Measurements from ENCODE around the gene SLC17A3. TPM values are rescaled to one million over a fixed set of nuclear protein-coding genes. Genes with fewer than 3 reads are reported as not detected.

Gene SLC17A3
- total RNA-seq, 1 experiment from 2014 or later: not detected

DNA sequence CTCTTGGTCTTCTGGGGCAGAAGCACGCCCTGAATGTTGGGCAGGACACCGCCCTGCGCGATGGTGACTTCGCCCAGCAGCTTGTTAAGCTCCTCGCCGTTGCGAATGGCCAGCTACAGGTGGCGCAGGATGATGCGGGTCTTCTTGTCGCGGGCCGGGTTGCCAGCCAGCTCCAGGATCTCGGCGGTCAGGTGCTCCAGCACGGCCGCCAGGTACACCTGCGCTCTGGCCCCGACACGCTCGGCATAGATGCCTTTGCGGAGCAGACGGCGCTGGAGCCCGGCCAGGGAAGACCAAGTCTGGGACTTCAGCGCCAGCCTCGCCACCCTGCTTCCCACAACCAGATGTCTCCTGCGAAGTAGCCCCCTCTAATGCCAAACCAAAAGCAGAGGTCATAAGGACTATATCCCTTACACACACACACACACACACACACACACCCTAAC, 8.0 kb upstream of the SLC17A3 start (continued):
- TF ChIP-seq, protein P1, sequence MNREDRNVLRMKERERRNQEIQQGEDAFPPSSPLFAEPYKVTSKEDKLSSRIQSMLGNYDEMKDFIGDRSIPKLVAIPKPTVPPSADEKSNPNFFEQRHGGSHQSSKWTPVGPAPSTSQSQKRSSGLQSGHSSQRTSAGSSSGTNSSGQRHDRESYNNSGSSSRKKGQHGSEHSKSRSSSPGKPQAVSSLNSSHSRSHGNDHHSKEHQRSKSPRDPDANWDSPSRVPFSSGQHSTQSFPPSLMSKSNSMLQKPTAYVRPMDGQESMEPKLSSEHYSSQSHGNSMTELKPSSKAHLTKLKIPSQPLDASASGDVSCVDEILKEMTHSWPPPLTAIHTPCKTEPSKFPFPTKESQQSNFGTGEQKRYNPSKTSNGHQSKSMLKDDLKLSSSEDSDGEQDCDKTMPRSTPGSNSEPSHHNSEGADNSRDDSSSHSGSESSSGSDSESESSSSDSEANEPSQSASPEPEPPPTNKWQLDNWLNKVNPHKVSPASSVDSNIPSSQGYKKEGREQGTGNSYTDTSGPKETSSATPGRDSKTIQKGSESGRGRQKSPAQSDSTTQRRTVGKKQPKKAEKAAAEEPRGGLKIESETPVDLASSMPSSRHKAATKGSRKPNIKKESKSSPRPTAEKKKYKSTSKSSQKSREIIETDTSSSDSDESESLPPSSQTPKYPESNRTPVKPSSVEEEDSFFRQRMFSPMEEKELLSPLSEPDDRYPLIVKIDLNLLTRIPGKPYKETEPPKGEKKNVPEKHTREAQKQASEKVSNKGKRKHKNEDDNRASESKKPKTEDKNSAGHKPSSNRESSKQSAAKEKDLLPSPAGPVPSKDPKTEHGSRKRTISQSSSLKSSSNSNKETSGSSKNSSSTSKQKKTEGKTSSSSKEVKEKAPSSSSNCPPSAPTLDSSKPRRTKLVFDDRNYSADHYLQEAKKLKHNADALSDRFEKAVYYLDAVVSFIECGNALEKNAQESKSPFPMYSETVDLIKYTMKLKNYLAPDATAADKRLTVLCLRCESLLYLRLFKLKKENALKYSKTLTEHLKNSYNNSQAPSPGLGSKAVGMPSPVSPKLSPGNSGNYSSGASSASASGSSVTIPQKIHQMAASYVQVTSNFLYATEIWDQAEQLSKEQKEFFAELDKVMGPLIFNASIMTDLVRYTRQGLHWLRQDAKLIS (CRISPR knock-in tag; IDR thresholded peaks at IDR 0.05; ENCODE audit: borderline replicate concordance): no peak
- TF ChIP-seq, protein P2, sequence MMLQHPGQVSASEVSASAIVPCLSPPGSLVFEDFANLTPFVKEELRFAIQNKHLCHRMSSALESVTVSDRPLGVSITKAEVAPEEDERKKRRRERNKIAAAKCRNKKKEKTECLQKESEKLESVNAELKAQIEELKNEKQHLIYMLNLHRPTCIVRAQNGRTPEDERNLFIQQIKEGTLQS (CRISPR knock-in tag; conservative IDR thresholded peaks at IDR 0.05): no peak
- no peak for TF ChIP-seq NR2C2 (CRISPR knock-in tag; IDR thresholded peaks at IDR 0.05)
- TF ChIP-seq TEAD4 (CRISPR knock-in tag; IDR thresholded peaks at IDR 0.05): no peak
- TF ChIP-seq, protein P3, sequence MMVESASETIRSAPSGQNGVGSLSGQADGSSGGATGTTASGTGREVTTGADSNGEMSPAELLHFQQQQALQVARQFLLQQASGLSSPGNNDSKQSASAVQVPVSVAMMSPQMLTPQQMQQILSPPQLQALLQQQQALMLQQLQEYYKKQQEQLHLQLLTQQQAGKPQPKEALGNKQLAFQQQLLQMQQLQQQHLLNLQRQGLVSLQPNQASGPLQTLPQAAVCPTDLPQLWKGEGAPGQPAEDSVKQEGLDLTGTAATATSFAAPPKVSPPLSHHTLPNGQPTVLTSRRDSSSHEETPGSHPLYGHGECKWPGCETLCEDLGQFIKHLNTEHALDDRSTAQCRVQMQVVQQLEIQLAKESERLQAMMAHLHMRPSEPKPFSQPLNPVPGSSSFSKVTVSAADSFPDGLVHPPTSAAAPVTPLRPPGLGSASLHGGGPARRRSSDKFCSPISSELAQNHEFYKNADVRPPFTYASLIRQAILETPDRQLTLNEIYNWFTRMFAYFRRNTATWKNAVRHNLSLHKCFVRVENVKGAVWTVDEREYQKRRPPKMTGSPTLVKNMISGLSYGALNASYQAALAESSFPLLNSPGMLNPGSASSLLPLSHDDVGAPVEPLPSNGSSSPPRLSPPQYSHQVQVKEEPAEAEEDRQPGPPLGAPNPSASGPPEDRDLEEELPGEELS (CRISPR knock-in tag; IDR thresholded peaks at IDR 0.05): peak; percentile 18; the same call in 1 of the 2 replicates
- TF ChIP-seq RELA (CRISPR knock-in tag; IDR thresholded peaks at IDR 0.05; ENCODE audit: borderline replicate concordance): no peak
- TF ChIP-seq, protein P4, sequence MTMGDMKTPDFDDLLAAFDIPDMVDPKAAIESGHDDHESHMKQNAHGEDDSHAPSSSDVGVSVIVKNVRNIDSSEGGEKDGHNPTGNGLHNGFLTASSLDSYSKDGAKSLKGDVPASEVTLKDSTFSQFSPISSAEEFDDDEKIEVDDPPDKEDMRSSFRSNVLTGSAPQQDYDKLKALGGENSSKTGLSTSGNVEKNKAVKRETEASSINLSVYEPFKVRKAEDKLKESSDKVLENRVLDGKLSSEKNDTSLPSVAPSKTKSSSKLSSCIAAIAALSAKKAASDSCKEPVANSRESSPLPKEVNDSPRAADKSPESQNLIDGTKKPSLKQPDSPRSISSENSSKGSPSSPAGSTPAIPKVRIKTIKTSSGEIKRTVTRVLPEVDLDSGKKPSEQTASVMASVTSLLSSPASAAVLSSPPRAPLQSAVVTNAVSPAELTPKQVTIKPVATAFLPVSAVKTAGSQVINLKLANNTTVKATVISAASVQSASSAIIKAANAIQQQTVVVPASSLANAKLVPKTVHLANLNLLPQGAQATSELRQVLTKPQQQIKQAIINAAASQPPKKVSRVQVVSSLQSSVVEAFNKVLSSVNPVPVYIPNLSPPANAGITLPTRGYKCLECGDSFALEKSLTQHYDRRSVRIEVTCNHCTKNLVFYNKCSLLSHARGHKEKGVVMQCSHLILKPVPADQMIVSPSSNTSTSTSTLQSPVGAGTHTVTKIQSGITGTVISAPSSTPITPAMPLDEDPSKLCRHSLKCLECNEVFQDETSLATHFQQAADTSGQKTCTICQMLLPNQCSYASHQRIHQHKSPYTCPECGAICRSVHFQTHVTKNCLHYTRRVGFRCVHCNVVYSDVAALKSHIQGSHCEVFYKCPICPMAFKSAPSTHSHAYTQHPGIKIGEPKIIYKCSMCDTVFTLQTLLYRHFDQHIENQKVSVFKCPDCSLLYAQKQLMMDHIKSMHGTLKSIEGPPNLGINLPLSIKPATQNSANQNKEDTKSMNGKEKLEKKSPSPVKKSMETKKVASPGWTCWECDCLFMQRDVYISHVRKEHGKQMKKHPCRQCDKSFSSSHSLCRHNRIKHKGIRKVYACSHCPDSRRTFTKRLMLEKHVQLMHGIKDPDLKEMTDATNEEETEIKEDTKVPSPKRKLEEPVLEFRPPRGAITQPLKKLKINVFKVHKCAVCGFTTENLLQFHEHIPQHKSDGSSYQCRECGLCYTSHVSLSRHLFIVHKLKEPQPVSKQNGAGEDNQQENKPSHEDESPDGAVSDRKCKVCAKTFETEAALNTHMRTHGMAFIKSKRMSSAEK (CRISPR knock-in tag; IDR thresholded peaks at IDR 0.05; ENCODE audit: borderline replicate concordance): no peak
- no peak for TF ChIP-seq ATF1 (CRISPR knock-in tag; IDR thresholded peaks at IDR 0.05)
- no peak for TF ChIP-seq TP53 (CRISPR knock-in tag; IDR thresholded peaks at IDR 0.05)
- TF ChIP-seq, protein P5, sequence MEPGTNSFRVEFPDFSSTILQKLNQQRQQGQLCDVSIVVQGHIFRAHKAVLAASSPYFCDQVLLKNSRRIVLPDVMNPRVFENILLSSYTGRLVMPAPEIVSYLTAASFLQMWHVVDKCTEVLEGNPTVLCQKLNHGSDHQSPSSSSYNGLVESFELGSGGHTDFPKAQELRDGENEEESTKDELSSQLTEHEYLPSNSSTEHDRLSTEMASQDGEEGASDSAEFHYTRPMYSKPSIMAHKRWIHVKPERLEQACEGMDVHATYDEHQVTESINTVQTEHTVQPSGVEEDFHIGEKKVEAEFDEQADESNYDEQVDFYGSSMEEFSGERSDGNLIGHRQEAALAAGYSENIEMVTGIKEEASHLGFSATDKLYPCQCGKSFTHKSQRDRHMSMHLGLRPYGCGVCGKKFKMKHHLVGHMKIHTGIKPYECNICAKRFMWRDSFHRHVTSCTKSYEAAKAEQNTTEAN (CRISPR knock-in tag; IDR thresholded peaks at IDR 0.05): peak; percentile 93
- no peak for TF ChIP-seq ELF4 (CRISPR knock-in tag; IDR thresholded peaks at IDR 0.05; ENCODE audit: low read depth)
- TF ChIP-seq, protein P6, sequence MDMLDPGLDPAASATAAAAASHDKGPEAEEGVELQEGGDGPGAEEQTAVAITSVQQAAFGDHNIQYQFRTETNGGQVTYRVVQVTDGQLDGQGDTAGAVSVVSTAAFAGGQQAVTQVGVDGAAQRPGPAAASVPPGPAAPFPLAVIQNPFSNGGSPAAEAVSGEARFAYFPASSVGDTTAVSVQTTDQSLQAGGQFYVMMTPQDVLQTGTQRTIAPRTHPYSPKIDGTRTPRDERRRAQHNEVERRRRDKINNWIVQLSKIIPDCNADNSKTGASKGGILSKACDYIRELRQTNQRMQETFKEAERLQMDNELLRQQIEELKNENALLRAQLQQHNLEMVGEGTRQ (CRISPR knock-in tag; IDR thresholded peaks at IDR 0.05): peak; percentile 55
- TF ChIP-seq, protein P7, sequence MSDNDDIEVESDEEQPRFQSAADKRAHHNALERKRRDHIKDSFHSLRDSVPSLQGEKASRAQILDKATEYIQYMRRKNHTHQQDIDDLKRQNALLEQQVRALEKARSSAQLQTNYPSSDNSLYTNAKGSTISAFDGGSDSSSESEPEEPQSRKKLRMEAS (CRISPR knock-in tag; IDR thresholded peaks at IDR 0.05): peak; percentile 78
- no peak for TF ChIP-seq GTF2I (CRISPR knock-in tag; conservative IDR thresholded peaks at IDR 0.05)
- TF ChIP-seq NFE2L1 (CRISPR knock-in tag; IDR thresholded peaks at IDR 0.05): peak; percentile 56; the same call in 1 of the 2 replicates
- no peak for TF ChIP-seq OVOL2 (CRISPR knock-in tag; IDR thresholded peaks at IDR 0.05; ENCODE audit: borderline replicate concordance)
- TF ChIP-seq ZNF219 (CRISPR knock-in tag; IDR thresholded peaks at IDR 0.05; ENCODE audit: borderline replicate concordance): no peak
- no peak; the same call in 1 of the 2 replicates for TF ChIP-seq EMX1 (CRISPR knock-in tag; IDR thresholded peaks at IDR 0.05)
- no peak for TF ChIP-seq NFYB (CRISPR knock-in tag; conservative IDR thresholded peaks at IDR 0.05; ENCODE audit: low read depth)
- TF ChIP-seq, protein P8, sequence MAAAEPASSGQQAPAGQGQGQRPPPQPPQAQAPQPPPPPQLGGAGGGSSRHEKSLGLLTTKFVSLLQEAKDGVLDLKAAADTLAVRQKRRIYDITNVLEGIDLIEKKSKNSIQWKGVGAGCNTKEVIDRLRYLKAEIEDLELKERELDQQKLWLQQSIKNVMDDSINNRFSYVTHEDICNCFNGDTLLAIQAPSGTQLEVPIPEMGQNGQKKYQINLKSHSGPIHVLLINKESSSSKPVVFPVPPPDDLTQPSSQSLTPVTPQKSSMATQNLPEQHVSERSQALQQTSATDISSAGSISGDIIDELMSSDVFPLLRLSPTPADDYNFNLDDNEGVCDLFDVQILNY (CRISPR knock-in tag; IDR thresholded peaks at IDR 0.05): no peak
- no peak for TF ChIP-seq ZNF396 (CRISPR knock-in tag; IDR thresholded peaks at IDR 0.05; ENCODE audit: borderline replicate concordance)
- TF ChIP-seq, protein P9, sequence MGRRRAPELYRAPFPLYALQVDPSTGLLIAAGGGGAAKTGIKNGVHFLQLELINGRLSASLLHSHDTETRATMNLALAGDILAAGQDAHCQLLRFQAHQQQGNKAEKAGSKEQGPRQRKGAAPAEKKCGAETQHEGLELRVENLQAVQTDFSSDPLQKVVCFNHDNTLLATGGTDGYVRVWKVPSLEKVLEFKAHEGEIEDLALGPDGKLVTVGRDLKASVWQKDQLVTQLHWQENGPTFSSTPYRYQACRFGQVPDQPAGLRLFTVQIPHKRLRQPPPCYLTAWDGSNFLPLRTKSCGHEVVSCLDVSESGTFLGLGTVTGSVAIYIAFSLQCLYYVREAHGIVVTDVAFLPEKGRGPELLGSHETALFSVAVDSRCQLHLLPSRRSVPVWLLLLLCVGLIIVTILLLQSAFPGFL (CRISPR knock-in tag; IDR thresholded peaks at IDR 0.05; ENCODE audit: borderline replicate concordance): no peak
- no peak for TF ChIP-seq GABPB1 (CRISPR knock-in tag; IDR thresholded peaks at IDR 0.05)
- no peak for TF ChIP-seq CREB1 (CRISPR knock-in tag; IDR thresholded peaks at IDR 0.05)
